Cortex of kidney (tissue), 1 donor: ENCODE measurements around the gene MSANTD3.
"Not testable (repeated sequence)": the region's sequence is repeated elsewhere in the genome, so short reads cannot be mapped to it uniquely, and the experiment has no call there.

Source experiments
- DNase-seq: peaks from one replicate; lab custom pipeline; 2025; lab: John Stamatoyannopoulos, UW

The MSANTD3 gene

DNA sequence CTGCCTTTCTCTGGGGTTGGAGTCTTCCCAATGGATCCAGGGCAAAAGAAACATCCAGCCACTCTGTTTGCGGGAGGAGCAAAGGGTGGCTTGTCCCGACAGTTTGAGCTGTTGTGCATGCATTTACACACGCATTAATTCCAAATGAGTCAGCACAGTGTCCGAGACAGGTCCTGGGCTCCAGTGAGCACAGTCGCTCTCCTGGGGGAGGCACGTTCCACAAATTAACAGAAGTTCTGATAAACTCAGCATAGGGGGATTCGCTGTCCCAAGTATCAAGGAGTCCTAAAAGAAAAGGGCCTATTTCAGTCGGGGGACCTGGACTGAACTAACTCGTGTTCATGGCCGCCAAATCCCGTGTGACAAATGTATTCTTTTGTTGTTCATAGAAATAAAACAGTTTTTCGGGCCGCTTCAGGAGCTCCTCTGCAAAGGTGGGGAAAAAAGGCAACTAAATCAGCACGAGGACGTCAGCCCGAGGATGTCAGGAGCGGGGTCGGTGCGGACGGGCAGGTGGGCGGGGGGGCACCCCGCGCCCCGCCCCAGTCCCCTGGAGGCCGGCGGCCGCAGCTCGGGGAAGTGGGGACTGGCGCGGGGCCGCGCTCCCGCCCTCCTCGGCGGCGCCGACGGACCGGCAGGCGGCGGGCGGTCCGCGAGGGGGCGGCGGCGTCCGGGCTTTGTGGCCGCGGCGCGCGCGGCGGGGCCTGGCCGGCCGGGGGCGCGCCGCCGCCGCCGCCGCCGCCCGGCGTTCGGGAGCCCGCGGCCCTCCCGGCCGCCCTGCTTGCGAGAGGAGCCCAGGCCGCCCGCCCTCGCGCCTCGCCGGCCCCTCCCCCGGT lies at the start of gene MSANTD3:
Gene MSANTD3 (plus strand): TSS at position 614 of the 836 bp plus-strand sequence. CDS start 14,796 bp downstream, outside the sequence.
- DNase-seq: no peak

GRCh38 chr9:100379862-100380261 lies 47.1 kb upstream of the MSANTD3 start:
- no peak for DNase-seq

DNA sequence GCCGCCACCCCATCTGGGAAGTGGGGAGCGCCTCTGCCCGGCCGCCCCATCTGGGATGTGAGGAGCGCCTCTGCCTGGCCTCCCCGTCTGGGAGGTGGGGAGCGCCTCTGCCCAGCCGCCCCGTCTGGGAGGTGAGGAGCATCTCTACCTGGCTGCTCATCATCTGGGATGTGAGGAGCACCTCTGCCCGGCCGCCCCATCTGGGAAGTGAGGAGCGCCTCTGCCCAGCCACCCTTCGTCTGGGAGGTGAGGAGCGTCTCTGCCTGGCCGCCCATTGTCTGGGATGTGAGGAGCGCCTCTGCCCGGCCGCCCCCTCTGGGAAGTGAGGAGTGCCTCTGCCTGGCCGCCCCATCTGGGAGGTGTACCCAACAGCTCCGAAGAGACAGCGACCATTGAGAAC lies 34.0 kb upstream of the MSANTD3 start:
- not testable (repeated sequence) for DNase-seq

- no peak for DNase-seq
Measured at GRCh38 chr9:100394032-100394695, 32.8 kb upstream of the MSANTD3 start.

GRCh38 chr9:100394816-100395215 lies 32.1 kb upstream of the MSANTD3 start:
- DNase-seq: no peak

DNA sequence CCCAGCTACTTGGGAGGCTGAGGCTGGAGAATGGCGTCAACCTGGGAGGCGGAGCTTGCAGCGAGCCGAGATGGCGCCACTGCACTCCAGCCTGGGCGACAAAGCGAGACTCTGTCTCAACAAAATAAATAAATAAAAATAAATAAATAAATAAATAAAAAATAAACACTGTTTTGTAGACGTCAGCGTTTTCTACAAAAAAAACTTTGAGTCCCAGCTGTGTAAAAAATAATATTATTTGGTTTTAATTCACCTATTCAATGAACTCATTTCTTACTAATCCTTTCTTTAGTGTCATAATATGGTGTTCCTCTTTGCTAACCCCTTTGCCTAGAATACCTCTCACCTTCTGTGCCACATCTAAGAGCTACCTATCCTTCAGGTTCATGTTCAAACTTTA lies 30.2 kb upstream of the MSANTD3 start:
- no peak for DNase-seq

DNA sequence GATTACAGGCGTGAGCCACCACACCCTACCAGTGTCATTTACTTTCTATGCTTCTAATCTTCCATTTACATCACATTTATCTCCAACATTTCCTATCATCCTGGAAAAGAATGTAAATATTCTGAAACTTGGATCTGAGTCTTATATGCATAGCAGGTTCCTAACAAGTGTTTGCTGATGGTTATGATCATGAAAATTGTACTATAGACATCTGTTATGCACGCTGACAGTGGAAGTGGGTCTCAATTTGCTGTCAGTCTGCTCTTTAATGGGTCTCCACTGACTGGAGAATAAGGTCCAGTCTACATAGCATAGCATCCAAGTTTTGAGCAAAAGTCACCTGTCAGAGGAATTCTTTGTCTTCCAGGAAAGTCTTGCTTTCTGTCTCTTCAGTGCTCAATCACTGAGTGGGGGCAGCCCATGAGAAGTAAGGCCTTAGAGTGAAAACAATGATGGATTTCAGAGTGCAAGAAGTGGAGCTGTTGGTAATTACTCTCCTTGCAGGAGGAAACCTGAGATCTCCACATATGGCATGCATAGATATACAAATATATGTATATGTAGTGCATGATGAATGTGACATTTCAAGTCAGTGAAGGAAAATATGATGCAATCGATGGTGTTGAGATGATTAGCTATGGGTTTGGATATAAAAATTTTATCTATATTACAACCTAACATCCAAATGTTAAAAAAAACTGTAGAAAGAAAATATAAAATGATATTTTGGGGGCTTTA lies 29.2 kb upstream of the MSANTD3 start:
- no peak for DNase-seq

GRCh38 chr9:100401042-100401441 lies 25.9 kb upstream of the MSANTD3 start:
- DNase-seq: no peak

GRCh38 chr9:100406962-100407361 lies 20.0 kb upstream of the MSANTD3 start:
- no peak for DNase-seq

DNA sequence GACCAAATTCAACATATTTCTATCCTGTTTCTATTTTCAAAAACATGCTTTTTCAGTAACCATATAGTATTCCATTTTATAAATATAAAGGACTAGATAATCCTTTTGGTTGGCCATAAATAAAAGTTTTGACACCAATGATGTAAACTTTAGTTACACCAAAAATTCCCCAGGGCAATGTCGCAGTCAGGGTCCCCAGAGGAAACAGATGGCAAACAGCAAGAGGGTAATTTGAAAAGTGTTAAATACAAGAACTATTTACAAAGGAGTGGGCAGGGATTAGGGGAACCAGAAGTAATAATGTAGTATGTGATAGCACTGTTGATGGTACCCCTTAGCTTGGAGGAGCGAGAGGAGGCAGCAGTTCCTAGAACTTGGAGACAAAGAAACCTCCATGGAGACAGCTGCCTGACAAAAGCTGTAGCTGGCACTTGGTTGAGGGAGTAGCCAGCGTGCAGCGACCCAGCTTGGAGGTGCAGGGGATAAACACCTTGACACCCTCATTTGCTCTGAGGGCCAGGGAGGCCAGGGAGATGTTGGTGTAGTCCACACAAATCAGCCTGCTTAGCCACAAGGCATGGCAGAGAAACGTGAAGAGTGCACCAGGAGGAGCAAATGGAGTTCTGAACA lies 18.3 kb upstream of the MSANTD3 start:
- DNase-seq: no peak

DNA sequence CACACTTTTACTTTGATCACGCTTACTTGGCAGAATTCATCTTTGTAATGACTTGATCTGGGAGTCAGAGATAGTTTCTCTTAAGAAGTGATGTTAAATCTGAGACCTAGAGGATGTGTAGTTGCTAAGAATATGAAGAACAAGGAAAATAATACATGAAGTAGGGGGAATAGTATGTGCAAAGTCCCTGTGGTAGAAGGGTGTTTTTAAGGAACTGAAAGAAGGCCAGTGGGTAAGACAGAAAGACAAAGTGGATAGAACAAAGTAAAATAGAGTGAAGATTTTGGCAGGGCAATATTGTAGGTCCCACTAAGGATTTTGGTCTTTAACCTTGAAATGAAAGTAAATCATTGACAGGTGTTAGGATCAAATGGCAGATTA lies 17.8 kb upstream of the MSANTD3 start:
- DNase-seq: no peak

GRCh38 chr9:100411472-100412283 lies 15.3 kb upstream of the MSANTD3 start:
- DNase-seq: peak; percentile 47

DNA sequence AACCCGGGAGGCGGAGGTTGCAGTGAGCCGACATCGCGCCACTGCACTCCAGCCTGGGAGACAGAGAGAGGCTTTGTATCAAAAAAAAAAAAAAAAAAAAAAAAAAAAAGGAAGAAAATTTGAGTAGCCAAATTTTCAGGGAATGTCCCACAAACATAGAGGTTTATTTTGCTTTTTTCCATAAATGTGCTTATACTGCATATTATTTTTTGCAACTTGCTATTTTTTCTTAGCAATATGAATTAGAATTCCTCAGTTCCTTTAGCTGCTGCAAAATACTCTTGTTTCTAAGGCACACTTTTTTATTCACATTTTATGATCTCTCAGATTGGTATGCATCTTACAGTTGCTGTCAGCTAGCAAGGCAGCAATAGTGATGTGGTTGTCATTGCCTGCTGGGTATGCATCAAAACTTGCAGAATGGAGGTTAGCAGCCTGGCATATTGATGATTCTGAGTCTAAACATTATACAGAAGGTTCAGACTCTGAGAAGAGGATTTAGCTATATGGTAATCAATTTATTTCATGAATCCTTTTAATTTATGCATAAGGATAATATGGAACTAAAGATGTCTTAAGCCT lies 13.0 kb upstream of the MSANTD3 start:
- DNase-seq: no peak

GRCh38 chr9:100417815-100418214 lies 9.1 kb upstream of the MSANTD3 start:
- DNase-seq: no peak

DNA sequence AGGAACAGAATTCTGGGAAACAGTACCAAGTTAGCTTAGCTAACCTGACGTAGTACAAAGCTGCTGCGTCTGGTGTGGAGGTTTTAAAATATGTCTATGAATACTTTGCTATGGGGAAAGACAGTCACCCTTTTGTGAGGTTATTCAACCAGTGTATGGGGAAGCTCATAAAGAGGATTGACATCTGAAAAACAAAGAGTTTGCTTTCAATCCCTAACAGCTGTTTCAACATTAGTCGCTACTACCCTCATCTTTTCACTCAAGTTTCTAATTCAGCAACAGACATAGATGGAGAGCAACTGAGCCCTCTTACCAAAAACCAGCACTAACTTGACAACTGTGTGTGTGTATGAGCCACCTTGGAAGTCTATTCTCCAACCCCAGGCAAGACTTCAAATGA lies 7.8 kb upstream of the MSANTD3 start:
- no peak for DNase-seq

DNA sequence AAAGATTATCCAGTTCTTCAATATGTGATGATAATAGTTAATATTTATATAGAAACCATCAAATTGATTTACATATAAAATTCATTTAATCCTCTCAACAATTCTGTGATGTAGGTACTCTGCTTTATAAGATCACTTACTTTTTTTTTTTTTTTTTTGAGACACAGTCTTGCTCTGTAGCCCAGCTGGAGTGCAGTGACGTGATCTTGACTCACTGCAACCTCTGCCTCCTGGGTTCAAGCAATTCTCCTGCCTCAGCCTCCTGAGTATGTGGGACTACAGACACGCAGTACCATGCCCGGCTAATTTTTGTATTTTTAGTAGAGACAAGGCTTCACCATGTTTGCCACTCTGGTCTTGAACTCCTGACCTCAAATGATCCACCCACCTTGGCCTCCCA lies 5.8 kb upstream of the MSANTD3 start:
- not testable (repeated sequence) for DNase-seq

DNA sequence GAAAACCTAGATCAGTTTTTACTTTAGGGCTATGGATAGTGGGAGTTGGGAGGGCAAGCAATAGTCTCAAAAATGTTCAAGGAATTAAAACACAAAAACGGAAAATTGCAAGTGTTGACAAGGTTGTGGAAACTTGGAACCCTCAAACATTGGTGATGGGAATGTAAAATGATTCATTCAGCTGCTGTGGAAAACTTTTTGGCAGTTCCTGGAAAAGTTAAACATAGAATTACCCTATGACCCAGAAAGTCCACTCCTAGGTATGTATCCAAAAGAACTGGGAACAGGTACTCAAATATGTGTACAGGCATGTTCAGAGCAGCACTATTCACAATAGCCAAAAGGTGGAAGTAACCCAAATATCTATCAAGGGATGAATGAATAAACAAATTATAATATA lies 1.2 kb upstream of the MSANTD3 start:
- no peak for DNase-seq

GRCh38 chr9:100426189-100426529 lies 784 bp upstream of the MSANTD3 start:
- DNase-seq: no peak

DNA sequence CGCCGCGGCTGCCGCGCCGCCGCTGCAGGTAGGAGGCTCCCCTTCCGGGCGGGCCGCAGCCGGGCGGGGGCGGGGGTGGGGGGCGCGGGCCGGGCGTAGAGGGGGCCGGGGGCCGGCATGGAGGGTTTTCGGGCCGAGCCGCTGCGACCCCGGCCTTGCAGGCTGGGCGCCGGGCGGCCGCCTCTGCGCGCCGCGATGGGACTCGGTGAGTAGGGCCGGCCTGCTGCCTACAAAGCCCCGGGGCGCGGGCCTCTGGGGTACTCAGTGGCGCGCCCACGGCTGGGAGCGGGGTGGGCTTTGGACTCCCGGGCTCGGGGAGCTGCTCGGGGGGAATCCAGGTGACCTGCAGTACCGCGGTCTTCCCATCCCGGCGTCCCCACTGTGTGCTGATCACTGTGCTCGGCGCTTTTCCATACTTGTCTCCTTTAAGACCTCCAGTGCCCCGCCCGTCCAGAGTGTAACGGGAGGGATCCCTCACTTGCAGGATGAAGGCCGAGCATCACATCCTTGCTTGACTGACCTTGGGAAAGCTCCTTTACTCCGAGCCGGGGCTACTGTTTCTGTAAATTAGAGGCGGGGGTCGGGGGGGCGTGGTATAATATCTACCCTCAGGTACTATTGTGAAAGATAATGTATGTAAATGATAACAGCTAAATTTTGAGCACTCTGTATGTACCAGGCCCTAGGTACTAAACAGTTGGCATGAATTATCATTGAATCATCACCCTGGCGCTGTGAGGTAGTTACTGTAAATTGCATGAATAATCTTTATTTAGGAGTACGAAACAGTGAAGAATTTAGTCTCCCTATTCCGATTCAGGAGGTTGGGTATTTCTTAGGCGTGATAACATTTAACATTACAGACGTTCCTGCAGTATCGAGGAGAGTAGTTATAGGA lies 672 bp downstream of the MSANTD3 start:
- no peak for DNase-seq
